Glutamatergic neuron (in vitro differentiated cells): ENCODE data around the gene PYCR2. TPM values are rescaled to one million over a fixed set of nuclear protein-coding genes. Genes with fewer than 3 reads are reported as not detected.

ENCODE experiments used
- DNase-seq: peaks from one replicate; pipeline ENCODE4 v3.0.0; 2022
- H3K27ac Mint-ChIP-seq: one replicate; pipeline ENCODE4 v1.8.0; 2020; ENCODE audit warnings: mild to moderate bottlenecking, mixed read lengths, inconsistent platforms; ENCODE audit not compliant: unreplicated experiment
- H3K27me3 Mint-ChIP-seq: one replicate; pipeline ENCODE4 v1.8.0; 2020; ENCODE audit warnings: mild to moderate bottlenecking, moderate library complexity, mixed read lengths, inconsistent platforms; ENCODE audit not compliant: unreplicated experiment
- H3K36me3 Mint-ChIP-seq: one replicate; pipeline ENCODE4 v1.8.0; 2020; ENCODE audit warnings: mild to moderate bottlenecking, mixed read lengths, inconsistent platforms; ENCODE audit not compliant: unreplicated experiment
- H3K4me1 Mint-ChIP-seq: one replicate; pipeline ENCODE4 v1.8.0; 2020; ENCODE audit warnings: mild to moderate bottlenecking, low read depth, mixed read lengths, inconsistent platforms; ENCODE audit not compliant: unreplicated experiment
- H3K4me3 Mint-ChIP-seq: one replicate; pipeline ENCODE4 v1.8.0; 2020; ENCODE audit warnings: mild to moderate bottlenecking, mixed read lengths, inconsistent platforms; ENCODE audit not compliant: unreplicated experiment
- H3K9me3 Mint-ChIP-seq: one replicate; pipeline ENCODE4 v1.8.0; 2020; ENCODE audit warnings: mild to moderate bottlenecking, moderate library complexity, mixed read lengths, inconsistent platforms; ENCODE audit not compliant: unreplicated experiment
- CTCF ChIP-seq: fragments of 200-600 bp; sonication (generic); IDR thresholded peaks from one replicate; pipeline ENCODE4 v1.5.0; 2021; ENCODE audit not compliant: partially characterized antibody, unreplicated experiment
- total RNA-seq: library from RNA; stranded (reverse); fragmentation: NEBNext Ultra II Directional; extraction: Animal tissue kit (Norgen Biotek cat#: 25700); gene quantifications from one replicate; pipeline ENCODE4 v1.2.1, GENCODE V29; 2021; ENCODE audit not compliant: unreplicated experiment

Gene PYCR2
- total RNA-seq, 1 donor from 2014 or later = 36.6 TPM

- peaks cover 17% of the 10 kb centered on the region for H3K36me3 Mint-ChIP-seq
- no peak for TF ChIP-seq CTCF
- H3K9me3 Mint-ChIP-seq = peaks cover 2% of the 10 kb centered on the region
- peaks cover 4% of the 10 kb centered on the region for H3K27me3 Mint-ChIP-seq
- H3K4me1 Mint-ChIP-seq = peaks cover 1% of the 10 kb centered on the region
- no peak overlapping the region for H3K4me3 Mint-ChIP-seq
- no peak overlapping the region for H3K27ac Mint-ChIP-seq
- no peak for DNase-seq
Measured at GRCh38 chr1:225903623-225904022, 20.4 kb downstream of the PYCR2 start.

GRCh38 chr1:225899044-225899925 lies 24.8 kb downstream of the PYCR2 start:
- H3K27ac Mint-ChIP-seq = no peak overlapping the region

GRCh38 chr1:225897595-225898514 lies 26.2 kb downstream of the PYCR2 start:
- no peaks in the 10 kb centered on the region for H3K27me3 Mint-ChIP-seq
- no peak overlapping the region for H3K4me3 Mint-ChIP-seq
- TF ChIP-seq CTCF = no peak
- no peak for DNase-seq
- H3K27ac Mint-ChIP-seq = no peak overlapping the region
- H3K9me3 Mint-ChIP-seq = peaks cover 3% of the 10 kb centered on the region
- H3K4me1 Mint-ChIP-seq = peaks cover 1% of the 10 kb centered on the region
- peaks cover 5% of the 10 kb centered on the region for H3K36me3 Mint-ChIP-seq

More at GRCh38 chr1:225899044-225899925, 24.8 kb downstream of the PYCR2 start:
- Mint-ChIP-seq H3K27me3 (peaks cover 1% of the 10 kb centered on the region), H3K4me3 (no peak overlapping the region), H3K9me3 (peaks cover 3% of the 10 kb centered on the region), H3K4me1 (peaks cover 1% of the 10 kb centered on the region), H3K36me3 (peaks cover 11% of the 10 kb centered on the region)
- TF ChIP-seq CTCF = no peak
- DNase-seq = no peak

- Mint-ChIP-seq H3K9me3 (peaks cover 3% of the 10 kb centered on the region), H3K4me3 (no peak overlapping the region), H3K27me3 (no peaks in the 10 kb centered on the region), H3K27ac (no peak overlapping the region), H3K36me3 (peaks cover 5% of the 10 kb centered on the region), H3K4me1 (peaks cover 1% of the 10 kb centered on the region)
- no peak for TF ChIP-seq CTCF
- no peak for DNase-seq
Measured at GRCh38 chr1:225896937-225897549, 27.0 kb downstream of the PYCR2 start.
